Epithelial cell of esophagus (primary cell): ENCODE results near the gene CACNB4.

Experiments
- DNase-seq: peaks from one replicate; pipeline ENCODE4 v3.0.0; 2010; ENCODE audit warnings: low read depth
- H3K4me3 ChIP-seq: 2 replicates; pipeline ENCODE4 v1.5.1; 2011; ENCODE audit warnings: mild to moderate bottlenecking, low read length, control low read depth
- CTCF ChIP-seq: IDR thresholded peaks from 2 replicates; pipeline ENCODE4 v1.5.1; 2011; ENCODE audit warnings: low read depth, mild to moderate bottlenecking, low read length, control low read depth, inconsistent platforms; ENCODE audit not compliant: insufficient read depth; ENCODE audit errors: missing control alignments

The CACNB4 gene

GRCh38 chr2:151981886-151982285 lies 117.0 kb downstream of the CACNB4 start:
- H3K4me3 ChIP-seq: no peak overlapping the region
- no peak for DNase-seq
- TF ChIP-seq CTCF: no peak

GRCh38 chr2:151979694-151980093 lies 119.2 kb downstream of the CACNB4 start:
- peak; percentile 6 for DNase-seq
- H3K4me3 ChIP-seq: no peak overlapping the region
- no peak for TF ChIP-seq CTCF

- TF ChIP-seq CTCF: no peak
- no peak overlapping the region for H3K4me3 ChIP-seq
- no peak for DNase-seq
Measured at GRCh38 chr2:151978709-151979108, 120.1 kb downstream of the CACNB4 start.

- DNase-seq: no peak
- H3K4me3 ChIP-seq: no peak overlapping the region
Measured at GRCh38 chr2:151977631-151978030, 121.2 kb downstream of the CACNB4 start.

GRCh38 chr2:151976945-151977353 lies 121.9 kb downstream of the CACNB4 start:
- no peak for DNase-seq
- no peak for TF ChIP-seq CTCF
- H3K4me3 ChIP-seq: no peak overlapping the region

More at GRCh38 chr2:151977631-151978030, 121.2 kb downstream of the CACNB4 start:
- TF ChIP-seq CTCF: no peak

- H3K4me3 ChIP-seq: no peak overlapping the region
- no peak for DNase-seq
- no peak for TF ChIP-seq CTCF
Measured at GRCh38 chr2:151975460-151976414, 123.1 kb downstream of the CACNB4 start.
